ENCODE measurements around the gene ZNF805.

DNA sequence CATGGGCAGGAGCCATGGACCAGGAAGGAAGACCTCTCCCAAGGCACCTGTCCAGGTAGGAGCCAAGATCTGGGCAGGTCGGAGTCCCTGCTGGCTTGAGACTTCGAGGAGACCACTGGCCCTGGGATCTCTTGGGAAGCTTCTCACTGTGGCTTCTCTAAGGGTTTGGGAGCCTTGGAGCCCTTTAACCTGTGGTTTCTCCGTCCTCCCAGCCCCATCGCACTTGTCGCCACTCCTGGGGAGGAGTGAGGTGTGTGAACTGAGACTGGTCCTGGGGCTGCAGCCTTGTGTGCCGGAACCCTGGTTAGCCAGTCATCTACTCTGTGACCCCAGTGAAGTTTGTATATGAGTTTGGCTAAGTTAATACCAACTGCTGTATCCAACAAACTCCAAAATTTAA, 8.2 kb downstream of the ZNF805 start:
- TF ChIP-seq, protein P1, sequence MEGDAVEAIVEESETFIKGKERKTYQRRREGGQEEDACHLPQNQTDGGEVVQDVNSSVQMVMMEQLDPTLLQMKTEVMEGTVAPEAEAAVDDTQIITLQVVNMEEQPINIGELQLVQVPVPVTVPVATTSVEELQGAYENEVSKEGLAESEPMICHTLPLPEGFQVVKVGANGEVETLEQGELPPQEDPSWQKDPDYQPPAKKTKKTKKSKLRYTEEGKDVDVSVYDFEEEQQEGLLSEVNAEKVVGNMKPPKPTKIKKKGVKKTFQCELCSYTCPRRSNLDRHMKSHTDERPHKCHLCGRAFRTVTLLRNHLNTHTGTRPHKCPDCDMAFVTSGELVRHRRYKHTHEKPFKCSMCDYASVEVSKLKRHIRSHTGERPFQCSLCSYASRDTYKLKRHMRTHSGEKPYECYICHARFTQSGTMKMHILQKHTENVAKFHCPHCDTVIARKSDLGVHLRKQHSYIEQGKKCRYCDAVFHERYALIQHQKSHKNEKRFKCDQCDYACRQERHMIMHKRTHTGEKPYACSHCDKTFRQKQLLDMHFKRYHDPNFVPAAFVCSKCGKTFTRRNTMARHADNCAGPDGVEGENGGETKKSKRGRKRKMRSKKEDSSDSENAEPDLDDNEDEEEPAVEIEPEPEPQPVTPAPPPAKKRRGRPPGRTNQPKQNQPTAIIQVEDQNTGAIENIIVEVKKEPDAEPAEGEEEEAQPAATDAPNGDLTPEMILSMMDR (conservative IDR thresholded peaks at IDR 0.05) = no peak
- no peak for TF ChIP-seq EZH2 (IDR thresholded peaks at IDR 0.05; ENCODE audit: low read depth)
